HG03196 (cell line): ENCODE results near the gene ORC2.

ENCODE experiments used
- ATAC-seq: cut with Tn5 transposase; IDR thresholded peaks from one replicate; pipeline ENCODE4 v1.9.1; 2021; ENCODE audit not compliant: unreplicated experiment

The ORC2 gene

DNA sequence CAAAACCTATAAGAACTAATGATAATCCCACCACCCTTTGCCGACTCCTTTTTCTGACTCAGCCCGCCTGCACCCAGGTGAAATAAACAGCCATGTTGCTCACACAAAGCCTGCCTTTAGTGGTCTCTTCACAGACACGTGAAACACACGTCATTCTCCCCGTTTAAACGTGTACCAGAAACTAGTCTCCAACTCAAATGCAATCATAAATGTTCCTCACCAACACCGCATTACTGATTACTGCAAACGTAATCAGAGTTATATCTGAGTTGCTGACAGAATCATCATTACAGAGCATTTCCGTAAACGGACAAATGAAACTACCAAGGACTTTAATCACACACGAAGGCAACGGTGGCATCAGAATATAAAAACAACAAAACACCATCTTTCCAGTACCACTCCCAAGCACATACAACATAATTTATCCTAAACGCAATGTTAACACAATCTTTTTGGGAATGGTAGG lies 100.9 kb downstream of the ORC2 start:
- ATAC-seq, result no peak

DNA sequence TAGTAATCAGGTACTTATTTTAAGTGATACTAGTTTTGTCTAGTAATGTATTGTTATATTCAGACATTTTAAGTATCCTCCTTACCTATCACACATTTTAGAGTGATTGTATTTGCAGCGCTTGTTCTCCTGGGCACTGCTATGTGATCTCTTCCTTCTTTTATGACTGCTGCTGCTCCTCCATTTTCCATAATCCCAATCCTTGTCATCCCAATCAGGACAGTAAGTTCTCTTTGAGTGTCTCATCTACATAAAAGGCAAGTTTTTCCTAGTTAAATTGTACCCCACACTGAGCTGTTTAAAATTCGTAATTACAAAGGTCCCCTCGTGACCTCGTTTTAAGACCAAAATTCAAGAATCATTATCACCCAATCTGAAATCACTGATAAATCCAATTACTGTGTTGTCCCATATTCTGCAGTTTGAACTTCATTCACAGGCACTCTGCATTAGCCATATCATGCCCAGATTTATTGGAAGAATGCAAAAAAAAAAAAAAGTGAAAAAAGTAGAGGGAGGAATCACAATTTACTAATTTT lies 101.8 kb downstream of the ORC2 start:
- no peak for ATAC-seq

DNA sequence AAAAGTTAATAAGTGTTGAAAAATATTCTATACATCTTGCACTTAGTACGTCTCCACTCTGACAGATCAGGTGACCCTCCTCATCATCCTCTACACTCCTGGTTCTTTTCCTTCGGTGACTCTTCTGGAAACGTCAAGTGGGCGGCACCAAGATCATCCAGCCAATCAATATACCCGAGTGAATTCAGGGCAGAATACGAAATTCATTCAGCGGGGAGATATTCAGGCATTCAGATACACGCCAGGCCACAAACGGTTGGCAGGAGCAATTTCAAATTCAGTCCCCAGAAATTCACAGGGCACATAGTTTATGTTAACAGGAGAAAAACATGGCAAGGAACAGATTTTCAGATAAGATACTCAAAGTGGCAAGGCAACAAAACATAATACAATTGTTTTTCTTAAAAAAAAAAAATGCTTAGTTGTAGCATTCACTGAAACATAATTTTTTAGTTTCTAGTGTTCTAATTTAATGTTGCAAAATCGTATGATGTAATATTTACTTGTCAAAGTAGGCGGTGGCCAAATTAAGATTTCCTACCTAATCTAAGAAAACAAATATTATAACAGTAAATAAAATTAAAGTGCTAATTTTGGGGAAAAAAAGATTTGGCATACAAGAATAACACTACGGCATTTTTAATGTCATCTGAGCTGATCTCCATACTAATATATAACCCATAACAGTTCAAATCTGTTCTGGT lies 103.2 kb downstream of the ORC2 start:
- ATAC-seq, result no peak
